ENCODE data around the gene MFAP2. TPM values are rescaled to one million over a fixed set of nuclear protein-coding genes. Genes with fewer than 3 reads are reported as not detected.

Gene MFAP2
- total RNA-seq, result 15.9 and 25.6 TPM in 2 replicates

- peak in 1 of 2 donors; percentile 46 for DNase-seq (ENCODE audit: low read depth in 2 of 2)
Observed at GRCh38 chr1:16980473-16981268, at the start of gene MFAP2. MFAP2 (minus strand) TSS chr1:16980620; CDS start chr1:16978273, 2,347 bp downstream.

GRCh38 chr1:17030206-17030605 is 49.8 kb upstream of the MFAP2 start:
- no peak for DNase-seq (ENCODE audit: low read depth in 2 of 2)

- no peak for DNase-seq (ENCODE audit: low read depth in 2 of 2)
Observed at GRCh38 chr1:17028662-17029188, 48.3 kb upstream of the MFAP2 start.

- no peak for DNase-seq (ENCODE audit: low read depth in 2 of 2)
Observed at GRCh38 chr1:17027900-17028299, 47.5 kb upstream of the MFAP2 start.

- no peak for DNase-seq (ENCODE audit: low read depth in 2 of 2)
Observed at GRCh38 chr1:17027403-17027802, 47.0 kb upstream of the MFAP2 start.

GRCh38 chr1:17024721-17025120 is 44.3 kb upstream of the MFAP2 start:
- DNase-seq (ENCODE audit: low read depth in 2 of 2), result no peak

GRCh38 chr1:17023573-17023972 is 43.2 kb upstream of the MFAP2 start:
- no peak for DNase-seq (ENCODE audit: low read depth in 2 of 2)

- no peak for DNase-seq (ENCODE audit: low read depth in 2 of 2)
Observed at GRCh38 chr1:17023102-17023501, 42.7 kb upstream of the MFAP2 start.

GRCh38 chr1:17021896-17022295 is 41.5 kb upstream of the MFAP2 start:
- no peak for DNase-seq (ENCODE audit: low read depth in 2 of 2)

- DNase-seq (ENCODE audit: low read depth in 2 of 2), result no peak
Observed at GRCh38 chr1:17020502-17020901, 40.1 kb upstream of the MFAP2 start.

GRCh38 chr1:17018849-17019248 is 38.4 kb upstream of the MFAP2 start:
- no peak for DNase-seq (ENCODE audit: low read depth in 2 of 2)

- no peak for DNase-seq (ENCODE audit: low read depth in 2 of 2)
Observed at GRCh38 chr1:17017435-17017834, 37.0 kb upstream of the MFAP2 start.

GRCh38 chr1:17016317-17016661 is 35.9 kb upstream of the MFAP2 start:
- peak in 1 of 2 donors; percentile 72 for DNase-seq (ENCODE audit: low read depth in 2 of 2)

- no peak for DNase-seq (ENCODE audit: low read depth in 2 of 2)
Observed at GRCh38 chr1:17014671-17015567, 34.5 kb upstream of the MFAP2 start.

GRCh38 chr1:17013491-17014320 is 33.3 kb upstream of the MFAP2 start:
- no peak for DNase-seq (ENCODE audit: low read depth in 2 of 2)

- DNase-seq (ENCODE audit: low read depth in 2 of 2), result no peak
Observed at GRCh38 chr1:17012775-17013490, 32.5 kb upstream of the MFAP2 start.

- DNase-seq (ENCODE audit: low read depth in 2 of 2), result peak; percentile 72 to 85
Observed at GRCh38 chr1:17011439-17012307, 31.3 kb upstream of the MFAP2 start, which contains the start of gene ATP13A2. ATP13A2 (minus strand) TSS chr1:17011928; CDS start chr1:17011738, 190 bp downstream.

GRCh38 chr1:17011092-17011438 is 30.6 kb upstream of the MFAP2 start:
- no peak for DNase-seq (ENCODE audit: low read depth in 2 of 2)

- DNase-seq (ENCODE audit: low read depth in 2 of 2), result peak in 1 of 2 donors; percentile 30
Observed at GRCh38 chr1:17009706-17010105, 29.3 kb upstream of the MFAP2 start.
